Measurements from ENCODE around the gene FBXL17. TPM values are rescaled to one million over a fixed set of nuclear protein-coding genes. Genes with fewer than 3 reads are reported as not detected.

Gene FBXL17
- total and polyA plus RNA-seq, 2 donors (not counting 1 experiment from before 2014, with no cell fraction given): 7.3 to 40.3 TPM

DNA sequence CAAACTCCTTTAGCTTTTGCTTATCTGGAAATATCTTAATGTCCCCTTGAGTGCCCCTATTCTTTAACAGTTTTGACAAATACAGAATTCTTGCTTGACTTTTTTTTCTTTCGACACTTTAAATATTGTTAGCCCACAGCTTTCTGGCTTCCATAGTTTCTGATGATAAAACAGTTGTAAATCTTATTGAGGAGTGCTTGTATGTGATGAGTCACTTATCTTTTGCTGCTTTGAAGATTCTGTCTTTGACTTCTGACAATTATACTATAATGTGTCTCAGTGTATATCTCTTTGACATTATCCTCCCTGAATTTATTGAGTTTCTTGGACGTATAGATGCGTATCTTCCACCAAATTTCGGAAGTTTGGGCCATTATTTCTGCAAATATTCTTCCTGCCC is 21.6 kb downstream of the FBXL17 start:
- H3K27ac ChIP-seq (ENCODE audit: low read length in 2 of 2): no peak overlapping the region
- no peak overlapping the region for H2AFZ ChIP-seq (ENCODE audit: insufficient read depth, low read depth, low read length, poor library complexity, severe bottlenecking)
- H3K9ac ChIP-seq (ENCODE audit: low read length): no peak overlapping the region
- no peaks in the 10 kb centered on the region for H4K20me1 ChIP-seq (ENCODE audit: control insufficient read depth, insufficient read depth, low read length, poor library complexity, severe bottlenecking)
- H3K27me3 ChIP-seq (replicated peaks in 1 of 4; ENCODE audit: control extremely low read depth in 1 of 4, control insufficient read depth in 3 of 4, insufficient read depth in 4 of 4, low read length in 3 of 4): no peaks in the 10 kb centered on the region
- no peak for ATAC-seq (ENCODE audit: low read depth)
- no peak for DNase-seq
- no peaks in the 10 kb centered on the region for H3K4me1 ChIP-seq (ENCODE audit: control insufficient read depth in 2 of 2, insufficient read depth in 2 of 2, low read length in 2 of 2)
- POLR2A ChIA-PET: no interaction called here
- Mint-ChIP-seq H3K27ac (no peak overlapping the region), H3K9me3 (ENCODE audit: insufficient read depth) (no peaks in the 10 kb centered on the region), H3K4me1 (no peaks in the 10 kb centered on the region), H3K27me3 (no peaks in the 10 kb centered on the region), H3K4me3 (no peak overlapping the region)
- whole genome bisulfite sequencing (ENCODE audit: insufficient coverage): no CpG with 5 or more reads among the region's 4 CpGs
- TF ChIP-seq, protein P1, sequence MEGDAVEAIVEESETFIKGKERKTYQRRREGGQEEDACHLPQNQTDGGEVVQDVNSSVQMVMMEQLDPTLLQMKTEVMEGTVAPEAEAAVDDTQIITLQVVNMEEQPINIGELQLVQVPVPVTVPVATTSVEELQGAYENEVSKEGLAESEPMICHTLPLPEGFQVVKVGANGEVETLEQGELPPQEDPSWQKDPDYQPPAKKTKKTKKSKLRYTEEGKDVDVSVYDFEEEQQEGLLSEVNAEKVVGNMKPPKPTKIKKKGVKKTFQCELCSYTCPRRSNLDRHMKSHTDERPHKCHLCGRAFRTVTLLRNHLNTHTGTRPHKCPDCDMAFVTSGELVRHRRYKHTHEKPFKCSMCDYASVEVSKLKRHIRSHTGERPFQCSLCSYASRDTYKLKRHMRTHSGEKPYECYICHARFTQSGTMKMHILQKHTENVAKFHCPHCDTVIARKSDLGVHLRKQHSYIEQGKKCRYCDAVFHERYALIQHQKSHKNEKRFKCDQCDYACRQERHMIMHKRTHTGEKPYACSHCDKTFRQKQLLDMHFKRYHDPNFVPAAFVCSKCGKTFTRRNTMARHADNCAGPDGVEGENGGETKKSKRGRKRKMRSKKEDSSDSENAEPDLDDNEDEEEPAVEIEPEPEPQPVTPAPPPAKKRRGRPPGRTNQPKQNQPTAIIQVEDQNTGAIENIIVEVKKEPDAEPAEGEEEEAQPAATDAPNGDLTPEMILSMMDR (IDR thresholded peaks at IDR 0.05): no peak
- TF ChIP-seq EZH2 (IDR thresholded peaks at IDR 0.05; ENCODE audit: borderline replicate concordance, insufficient read depth, low read depth, low read length, poor library complexity, severe bottlenecking): no peak
- H3K79me2 ChIP-seq (ENCODE audit: control insufficient read depth, insufficient read depth, low read length): no peaks in the 10 kb centered on the region
- intact Hi-C loops (cut with micrococcal nuclease): no loop called here
- CTCF ChIA-PET: interaction anchor here (1.4 kb wide), 1 partner anchor 15 kb away, joined by 3 read pairs; no protein-coding TSS in a partner anchor
- H3K4me3 ChIP-seq (ENCODE audit: control extremely low read depth in 1 of 5, extremely low read depth in 1 of 5, insufficient read depth in 1 of 5, low read depth in 2 of 5, low read length in 4 of 5): no peak overlapping the region
- H3K4me2 ChIP-seq (replicated peaks; ENCODE audit: low read depth, low read length, poor library complexity, severe bottlenecking): no peak overlapping the region
- peaks cover 6% of the 10 kb centered on the region in 2 experiments for H3K36me3 ChIP-seq (replicated peaks in 1 of 2; ENCODE audit: control extremely low read depth in 1 of 2, control insufficient read depth in 1 of 2, extremely low read depth in 1 of 2, insufficient read depth in 2 of 2, low read length in 1 of 2)
- H3K9me3 ChIP-seq (ENCODE audit: control extremely low read depth in 1 of 3, control insufficient read depth in 2 of 3, insufficient read depth in 1 of 3, low read length in 2 of 3): no peaks in the 10 kb centered on the region

- ATAC-seq (ENCODE audit: low read depth) (no peak), DNase-seq (no peak)
- Histone ChIP-seq H3K27me3 (replicated peaks in 1 of 4; ENCODE audit: control extremely low read depth in 1 of 4, control insufficient read depth in 3 of 4, insufficient read depth in 4 of 4, low read length in 3 of 4) (no peaks in the 10 kb centered on the region), H3K4me1 (ENCODE audit: control insufficient read depth in 2 of 2, insufficient read depth in 2 of 2, low read length in 2 of 2) (no peaks in the 10 kb centered on the region), H3K4me2 (replicated peaks; ENCODE audit: low read depth, low read length, poor library complexity, severe bottlenecking) (no peak overlapping the region), H3K9ac (ENCODE audit: low read length) (no peak overlapping the region), H3K79me2 (ENCODE audit: control insufficient read depth, insufficient read depth, low read length) (peaks cover 4% of the 10 kb centered on the region), H2AFZ (ENCODE audit: insufficient read depth, low read depth, low read length, poor library complexity, severe bottlenecking) (no peak overlapping the region), H3K36me3 (replicated peaks in 1 of 2; ENCODE audit: control extremely low read depth in 1 of 2, control insufficient read depth in 1 of 2, extremely low read depth in 1 of 2, insufficient read depth in 2 of 2, low read length in 1 of 2) (peaks cover 0 to 5% of the 10 kb centered on the region in 2 experiments), H4K20me1 (ENCODE audit: control insufficient read depth, insufficient read depth, low read length, poor library complexity, severe bottlenecking) (no peaks in the 10 kb centered on the region), H3K27ac (ENCODE audit: low read length in 2 of 2) (no peak overlapping the region), H3K4me3 (ENCODE audit: control extremely low read depth in 1 of 5, extremely low read depth in 1 of 5, insufficient read depth in 1 of 5, low read depth in 2 of 5, low read length in 4 of 5) (no peak overlapping the region), H3K9me3 (ENCODE audit: control extremely low read depth in 1 of 3, control insufficient read depth in 2 of 3, insufficient read depth in 1 of 3, low read length in 2 of 3) (no peaks in the 10 kb centered on the region)
- Mint-ChIP-seq H3K9me3 (ENCODE audit: insufficient read depth) (no peaks in the 10 kb centered on the region), H3K4me3 (no peak overlapping the region), H3K27me3 (no peaks in the 10 kb centered on the region), H3K27ac (no peak overlapping the region), H3K4me1 (no peaks in the 10 kb centered on the region)
- ChIA-PET POLR2A (no interaction called here), CTCF (no interaction called here)
- intact Hi-C loops (cut with micrococcal nuclease): no loop called here
- TF ChIP-seq, protein P1 (IDR thresholded peaks at IDR 0.05): no peak
- TF ChIP-seq EZH2 (IDR thresholded peaks at IDR 0.05; ENCODE audit: borderline replicate concordance, insufficient read depth, low read depth, low read length, poor library complexity, severe bottlenecking): no peak
- WGBS (ENCODE audit: insufficient coverage): no CpG with 5 or more reads among the region's 1 CpG
Observed at GRCh38 chr5:108356286-108356685, 25.6 kb downstream of the FBXL17 start.
